CD4-positive, alpha-beta T cell treated with Interleukin-21 for 1 hour (primary cell): Measurements from ENCODE around the gene TRIP10.
A peak's percentile ranks its signal among the peaks of the same experiment; 100 is the strongest.
"Not testable (repeated sequence)": the region's sequence is repeated elsewhere in the genome, so short reads cannot be mapped to it uniquely, and the experiment has no call there.

Experiments
- DNase-seq: peaks from one replicate; pipeline ENCODE4 v3.0.0-alpha.2; 2020

Gene TRIP10

GRCh38 chr19:6739390-6739882 is at the start of gene TRIP10:
Gene TRIP10 (plus strand): TSS chr19:6739680. CDS start chr19:6739762, 82 bp downstream.
- DNase-seq, result peak; percentile 89

GRCh38 chr19:6690160-6690885 is 49.2 kb upstream of the TRIP10 start:
- DNase-seq, result no peak

- DNase-seq, result no peak
Measured at GRCh38 chr19:6691342-6691741, 48.1 kb upstream of the TRIP10 start.

- no peak for DNase-seq
Measured at GRCh38 chr19:6692027-6692426, 47.5 kb upstream of the TRIP10 start.

GRCh38 chr19:6693056-6693471 is 46.4 kb upstream of the TRIP10 start:
- no peak for DNase-seq

GRCh38 chr19:6693681-6694080 is 45.8 kb upstream of the TRIP10 start:
- no peak for DNase-seq

- no peak for DNase-seq
Measured at GRCh38 chr19:6694147-6694815, 45.2 kb upstream of the TRIP10 start.

- DNase-seq, result no peak
Measured at GRCh38 chr19:6696239-6696820, 43.1 kb upstream of the TRIP10 start.

- no peak for DNase-seq
Measured at GRCh38 chr19:6697291-6697690, 42.2 kb upstream of the TRIP10 start.

- no peak for DNase-seq
Measured at GRCh38 chr19:6699935-6700334, 39.5 kb upstream of the TRIP10 start.

- no peak for DNase-seq
Measured at GRCh38 chr19:6700586-6701316, 38.7 kb upstream of the TRIP10 start.

GRCh38 chr19:6705931-6706632 is 33.4 kb upstream of the TRIP10 start:
- no peak for DNase-seq

GRCh38 chr19:6706633-6706958 is 32.9 kb upstream of the TRIP10 start:
- no peak for DNase-seq

- DNase-seq, result no peak
Measured at GRCh38 chr19:6707011-6707657, 32.3 kb upstream of the TRIP10 start.

GRCh38 chr19:6707658-6708018 is 31.8 kb upstream of the TRIP10 start:
- DNase-seq, result no peak

GRCh38 chr19:6708346-6708745 is 31.1 kb upstream of the TRIP10 start:
- no peak for DNase-seq

- not testable (repeated sequence) for DNase-seq
Measured at GRCh38 chr19:6708913-6709312, 30.6 kb upstream of the TRIP10 start.

GRCh38 chr19:6709549-6709948 is 29.9 kb upstream of the TRIP10 start:
- no peak for DNase-seq

GRCh38 chr19:6710273-6711077 is 29.0 kb upstream of the TRIP10 start:
- DNase-seq, result peak; percentile 9

GRCh38 chr19:6711078-6711361 is 28.5 kb upstream of the TRIP10 start:
- no peak for DNase-seq

GRCh38 chr19:6711605-6712004 is 27.9 kb upstream of the TRIP10 start:
- no peak for DNase-seq

GRCh38 chr19:6712231-6712630 is 27.2 kb upstream of the TRIP10 start:
- DNase-seq, result no peak
